Fibroblast of the aortic adventitia (primary cell): ENCODE results near the gene MAB21L2. TPM values are rescaled to one million over a fixed set of nuclear protein-coding genes. Genes with fewer than 3 reads are reported as not detected.
"Not testable (repeated sequence)": the region's sequence is repeated elsewhere in the genome, so short reads cannot be mapped to it uniquely, and the experiment has no call there.

ENCODE experiments used
- DNase-seq: peaks from one replicate; pipeline ENCODE4 v3.0.0-alpha.2; 2010; ENCODE audit warnings: low read depth
- H3K4me3 ChIP-seq: 2 replicates; pipeline ENCODE4 v1.5.1; 2011; ENCODE audit warnings: low read depth, mild to moderate bottlenecking, control low read depth, low read length, moderate library complexity
- total RNA-seq: library from RNA; depleted of rRNA; stranded (reverse); fragments of >200 nt; gene quantifications from 2 replicates; pipeline ENCODE4 v1.2.3, GENCODE V29; 2012; ENCODE audit warnings: low replicate concordance
- TF ChIP-seq, protein P1 (sequence below): IDR thresholded peaks from 2 replicates; pipeline ENCODE4 v1.5.1; 2011; ENCODE audit warnings: mild to moderate bottlenecking, low read length, control low read depth, inconsistent platforms; ENCODE audit not compliant: insufficient read depth

Gene MAB21L2
- total RNA-seq: 0.63 TPM in 1 of 2 replicates, not detected in the other

DNA sequence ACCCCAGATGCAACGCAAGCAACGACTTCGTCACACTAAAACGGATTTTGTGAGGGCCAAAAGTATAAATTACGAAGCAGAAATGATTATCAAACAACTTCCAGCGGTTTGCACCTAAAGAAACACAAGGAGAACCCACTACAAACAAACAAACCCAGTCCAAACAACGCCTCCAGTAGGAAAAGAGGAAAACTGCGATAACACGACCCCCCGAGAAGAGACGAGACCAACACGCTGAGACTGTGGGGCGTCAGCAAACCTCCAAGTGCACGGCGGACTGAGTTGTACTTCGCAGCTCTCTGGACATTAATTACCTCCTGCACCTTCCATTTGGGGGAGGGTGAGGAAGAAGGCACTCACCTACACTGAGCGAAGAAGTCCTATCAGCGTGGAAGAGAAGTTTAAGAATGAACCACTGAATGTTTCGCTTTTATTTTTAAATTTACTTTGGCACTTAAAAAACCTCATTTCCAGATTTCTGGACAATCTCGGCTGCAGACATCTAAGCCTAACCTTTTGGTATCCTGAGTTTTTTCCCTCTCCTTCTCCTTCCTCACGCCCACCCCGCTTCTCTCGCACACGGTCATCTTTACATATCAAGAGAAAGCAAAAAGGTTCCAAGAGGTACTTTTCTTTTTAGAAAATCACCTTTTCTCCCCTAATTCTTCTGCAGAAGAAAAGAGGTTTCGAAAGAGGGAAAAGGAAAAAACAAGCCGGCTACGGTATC lies at the start of gene MAB21L2:
Gene MAB21L2 (plus strand): TSS at position 6 of the 727 bp plus-strand sequence. CDS start 879 bp downstream, outside the sequence.
- DNase-seq: no peak
- TF ChIP-seq, protein P1, sequence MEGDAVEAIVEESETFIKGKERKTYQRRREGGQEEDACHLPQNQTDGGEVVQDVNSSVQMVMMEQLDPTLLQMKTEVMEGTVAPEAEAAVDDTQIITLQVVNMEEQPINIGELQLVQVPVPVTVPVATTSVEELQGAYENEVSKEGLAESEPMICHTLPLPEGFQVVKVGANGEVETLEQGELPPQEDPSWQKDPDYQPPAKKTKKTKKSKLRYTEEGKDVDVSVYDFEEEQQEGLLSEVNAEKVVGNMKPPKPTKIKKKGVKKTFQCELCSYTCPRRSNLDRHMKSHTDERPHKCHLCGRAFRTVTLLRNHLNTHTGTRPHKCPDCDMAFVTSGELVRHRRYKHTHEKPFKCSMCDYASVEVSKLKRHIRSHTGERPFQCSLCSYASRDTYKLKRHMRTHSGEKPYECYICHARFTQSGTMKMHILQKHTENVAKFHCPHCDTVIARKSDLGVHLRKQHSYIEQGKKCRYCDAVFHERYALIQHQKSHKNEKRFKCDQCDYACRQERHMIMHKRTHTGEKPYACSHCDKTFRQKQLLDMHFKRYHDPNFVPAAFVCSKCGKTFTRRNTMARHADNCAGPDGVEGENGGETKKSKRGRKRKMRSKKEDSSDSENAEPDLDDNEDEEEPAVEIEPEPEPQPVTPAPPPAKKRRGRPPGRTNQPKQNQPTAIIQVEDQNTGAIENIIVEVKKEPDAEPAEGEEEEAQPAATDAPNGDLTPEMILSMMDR: no peak
- peak within 1 kb of the TSS; percentile 50 for H3K4me3 ChIP-seq

DNA sequence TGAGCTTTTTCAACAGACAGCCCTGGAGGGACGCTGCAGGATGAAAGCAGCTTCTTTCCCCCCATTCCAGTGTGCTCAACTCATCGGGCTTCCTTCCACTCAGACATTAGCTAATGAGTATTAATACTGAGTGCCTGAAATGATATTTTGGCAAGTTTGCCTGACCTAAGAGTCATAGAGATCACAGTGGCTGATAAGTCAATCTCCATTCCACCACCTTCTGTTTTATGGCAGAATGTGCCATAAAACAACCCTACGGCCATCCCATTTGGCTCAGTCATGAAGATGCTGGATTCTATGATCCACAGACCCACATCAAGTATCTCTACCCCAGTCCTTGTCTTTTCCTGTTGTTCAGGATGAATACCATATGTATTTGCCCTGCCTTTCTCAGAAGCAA lies 48.3 kb upstream of the MAB21L2 start:
- TF ChIP-seq, protein P1: no peak
- DNase-seq: no peak
- no peak overlapping the region for H3K4me3 ChIP-seq

DNA sequence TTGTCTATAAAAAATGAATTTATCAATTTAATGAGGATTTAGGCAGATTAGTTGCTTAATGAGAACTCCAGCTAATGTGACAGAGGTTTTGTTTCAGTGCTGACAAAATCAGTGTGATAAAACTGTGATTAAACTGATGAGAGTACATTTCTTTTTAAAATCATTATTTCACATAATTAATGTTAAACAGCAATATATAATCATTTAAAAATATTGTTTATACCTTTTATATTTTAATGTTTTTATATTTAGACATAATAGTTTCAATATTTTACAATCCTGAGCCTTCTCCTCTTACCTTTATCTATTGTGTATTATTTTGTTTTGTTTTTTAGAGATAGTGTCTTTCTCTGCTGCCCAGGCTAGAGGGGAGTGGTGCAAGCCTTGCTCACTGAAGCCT lies 47.1 kb upstream of the MAB21L2 start:
- TF ChIP-seq, protein P1: no peak
- H3K4me3 ChIP-seq: no peak overlapping the region
- DNase-seq: no peak

DNA sequence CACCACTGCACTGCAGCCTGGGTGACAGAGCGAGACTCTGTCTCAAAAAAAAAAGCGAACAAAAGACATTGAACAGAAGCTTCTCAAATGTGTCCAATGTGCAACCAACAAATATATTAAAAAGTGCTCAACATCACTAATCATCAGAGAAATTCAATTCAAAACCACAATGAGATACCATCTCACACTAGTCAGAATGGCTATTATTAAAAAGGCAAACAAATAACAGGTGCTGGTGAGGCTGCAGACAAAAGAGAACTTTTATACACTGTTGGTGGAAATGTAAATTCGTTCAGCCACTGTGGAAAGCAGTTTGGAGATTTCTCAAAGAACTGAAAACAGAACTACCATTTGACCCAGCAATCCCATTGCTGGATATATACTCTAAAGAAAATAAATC lies 44.0 kb upstream of the MAB21L2 start:
- not testable (repeated sequence) for DNase-seq, H3K4me3 ChIP-seq

DNA sequence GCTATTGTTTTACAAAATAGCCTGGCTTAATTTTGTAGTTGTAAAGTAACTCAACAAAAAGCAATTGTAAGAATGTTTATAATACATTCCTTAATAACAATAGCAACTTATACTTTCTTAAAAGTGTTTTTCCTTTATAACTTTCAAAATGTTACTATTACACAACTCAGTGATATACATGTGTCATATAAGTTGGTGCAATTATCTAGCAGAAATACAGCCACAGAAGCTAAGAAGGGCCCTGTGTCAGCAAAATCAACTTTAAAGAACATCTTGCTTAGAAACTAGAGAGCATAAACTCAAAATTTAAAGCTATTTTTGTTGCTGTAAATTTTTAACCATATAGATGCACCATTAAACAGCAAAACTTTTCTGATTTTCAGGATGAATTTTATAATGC lies 41.4 kb upstream of the MAB21L2 start:
- TF ChIP-seq, protein P1: no peak
- H3K4me3 ChIP-seq: no peak overlapping the region
- no peak for DNase-seq

DNA sequence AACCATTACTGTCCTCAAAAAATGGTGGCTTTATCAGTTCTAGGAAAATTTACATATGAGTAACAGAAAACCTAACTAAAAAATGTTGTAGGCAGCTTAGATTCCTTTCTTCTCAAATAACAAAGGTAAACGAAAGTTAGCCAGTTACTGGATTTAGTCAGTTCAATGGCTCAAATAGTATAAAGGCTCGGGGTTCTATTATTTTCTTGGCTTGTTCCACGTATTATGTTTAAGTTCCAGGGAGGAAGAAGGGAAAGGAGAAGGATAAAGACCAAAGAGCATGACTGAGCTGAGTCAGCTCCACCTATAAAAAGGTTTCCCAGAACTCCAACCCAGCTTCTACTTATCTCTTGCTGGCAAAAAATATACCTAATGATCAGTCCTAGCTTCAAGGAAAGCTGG lies 41.0 kb upstream of the MAB21L2 start:
- H3K4me3 ChIP-seq: no peak overlapping the region
- DNase-seq: peak; percentile 1
- TF ChIP-seq, protein P1: no peak

DNA sequence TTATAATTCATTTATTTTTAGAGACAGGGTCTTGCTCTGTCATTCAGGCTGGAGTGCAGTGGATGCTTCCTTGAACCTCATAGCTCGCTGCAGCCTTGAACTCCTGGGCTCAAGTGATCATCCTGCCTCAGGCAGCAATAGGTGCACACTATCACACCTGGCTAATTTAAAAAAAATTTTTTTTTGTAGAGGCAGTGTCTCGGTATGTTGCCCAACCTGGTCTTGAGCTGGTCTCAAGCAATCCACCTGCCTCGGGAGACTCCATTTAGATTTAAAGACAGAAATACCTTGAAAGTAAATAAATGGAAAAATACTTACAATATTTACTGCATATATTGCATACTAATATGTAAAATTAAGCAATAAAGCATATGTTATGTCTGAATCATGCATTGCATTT lies 40.3 kb upstream of the MAB21L2 start:
- no peak overlapping the region for H3K4me3 ChIP-seq
- DNase-seq: no peak
- TF ChIP-seq, protein P1: no peak
